Neural crest cell (in vitro differentiated cells): ENCODE measurements around the gene EMP2. TPM values are rescaled to one million over a fixed set of nuclear protein-coding genes. Genes with fewer than 3 reads are reported as not detected.

Experiments
- DNase-seq: peaks from one replicate; pipeline ENCODE4 v3.0.0; 2021; ENCODE audit warnings: low read depth, mixed read lengths, low spot score
- H3K27ac Mint-ChIP-seq: one replicate; pipeline ENCODE4 v1.8.0; 2021; ENCODE audit warnings: mild to moderate bottlenecking, mixed read lengths; ENCODE audit not compliant: unreplicated experiment
- H3K27me3 Mint-ChIP-seq: 2 replicates; pipeline ENCODE4 v1.8.0; 2021; ENCODE audit warnings: low read depth, mild to moderate bottlenecking, mixed read lengths
- H3K36me3 Mint-ChIP-seq: 2 replicates; pipeline ENCODE4 v1.8.0; 2021; ENCODE audit warnings: low read depth, mild to moderate bottlenecking, mixed read lengths
- H3K4me1 Mint-ChIP-seq: 2 replicates; pipeline ENCODE4 v1.8.0; 2021; ENCODE audit warnings: mixed read lengths
- H3K4me3 Mint-ChIP-seq: one replicate; pipeline ENCODE4 v1.8.0; 2021; ENCODE audit warnings: mild to moderate bottlenecking, mixed read lengths
- H3K9me3 Mint-ChIP-seq: 2 replicates; pipeline ENCODE4 v1.8.0; 2021; ENCODE audit warnings: mixed read lengths
- total RNA-seq: library from RNA; stranded (reverse); gene quantifications from 2 replicates; pipeline ENCODE4 v1.2.1, GENCODE V29; 2021
- TF ChIP-seq, protein P1 (sequence below): fragments of 200-600 bp; sonication (generic); conservative IDR thresholded peaks from 2 replicates; pipeline ENCODE4 v1.5.0; 2021; ENCODE audit warnings: antibody characterized with exemption, mild to moderate bottlenecking

EMP2 gene
- total RNA-seq, 1 donor from 2014 or later: 23.4 TPM

DNA sequence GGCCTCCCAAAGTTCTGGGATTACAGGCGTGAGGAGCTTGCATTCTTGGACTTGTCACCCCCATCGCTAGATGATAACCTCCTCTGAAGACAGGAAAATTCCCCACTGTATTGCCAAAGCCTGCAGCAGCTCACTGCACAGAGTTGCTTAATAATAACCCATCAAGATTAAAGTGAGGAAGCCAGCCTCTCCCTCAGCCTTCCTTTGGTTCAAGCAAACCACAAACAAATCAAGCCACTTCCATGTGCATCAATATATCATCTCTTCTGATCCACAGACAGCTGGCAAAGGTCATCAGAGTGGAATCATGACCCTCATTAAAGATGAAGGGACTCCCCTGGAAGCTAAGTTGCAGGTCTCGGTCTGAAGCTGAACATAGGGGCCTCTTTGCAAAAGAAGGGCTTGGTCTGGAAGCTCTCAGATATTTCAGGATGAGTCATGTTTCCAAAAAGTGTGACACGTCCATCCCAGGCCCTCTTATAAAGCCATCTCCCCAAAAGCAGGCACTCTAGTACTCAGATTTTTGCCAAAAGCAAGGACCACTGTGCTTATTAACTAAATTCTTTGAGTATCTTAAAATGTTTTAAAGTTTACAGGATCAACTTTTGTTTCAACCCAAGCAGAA is 4.8 kb downstream of the EMP2 start:
- no peaks in the 10 kb centered on the region for H3K36me3 Mint-ChIP-seq
- no peak overlapping the region for H3K27ac Mint-ChIP-seq
- H3K4me3 Mint-ChIP-seq: no peak overlapping the region
- H3K4me1 Mint-ChIP-seq: peaks cover 45% of the 10 kb centered on the region
- TF ChIP-seq, protein P1, sequence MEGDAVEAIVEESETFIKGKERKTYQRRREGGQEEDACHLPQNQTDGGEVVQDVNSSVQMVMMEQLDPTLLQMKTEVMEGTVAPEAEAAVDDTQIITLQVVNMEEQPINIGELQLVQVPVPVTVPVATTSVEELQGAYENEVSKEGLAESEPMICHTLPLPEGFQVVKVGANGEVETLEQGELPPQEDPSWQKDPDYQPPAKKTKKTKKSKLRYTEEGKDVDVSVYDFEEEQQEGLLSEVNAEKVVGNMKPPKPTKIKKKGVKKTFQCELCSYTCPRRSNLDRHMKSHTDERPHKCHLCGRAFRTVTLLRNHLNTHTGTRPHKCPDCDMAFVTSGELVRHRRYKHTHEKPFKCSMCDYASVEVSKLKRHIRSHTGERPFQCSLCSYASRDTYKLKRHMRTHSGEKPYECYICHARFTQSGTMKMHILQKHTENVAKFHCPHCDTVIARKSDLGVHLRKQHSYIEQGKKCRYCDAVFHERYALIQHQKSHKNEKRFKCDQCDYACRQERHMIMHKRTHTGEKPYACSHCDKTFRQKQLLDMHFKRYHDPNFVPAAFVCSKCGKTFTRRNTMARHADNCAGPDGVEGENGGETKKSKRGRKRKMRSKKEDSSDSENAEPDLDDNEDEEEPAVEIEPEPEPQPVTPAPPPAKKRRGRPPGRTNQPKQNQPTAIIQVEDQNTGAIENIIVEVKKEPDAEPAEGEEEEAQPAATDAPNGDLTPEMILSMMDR: no peak
- no peaks in the 10 kb centered on the region for H3K9me3 Mint-ChIP-seq
- H3K27me3 Mint-ChIP-seq: no peaks in the 10 kb centered on the region
- no peak for DNase-seq

DNA sequence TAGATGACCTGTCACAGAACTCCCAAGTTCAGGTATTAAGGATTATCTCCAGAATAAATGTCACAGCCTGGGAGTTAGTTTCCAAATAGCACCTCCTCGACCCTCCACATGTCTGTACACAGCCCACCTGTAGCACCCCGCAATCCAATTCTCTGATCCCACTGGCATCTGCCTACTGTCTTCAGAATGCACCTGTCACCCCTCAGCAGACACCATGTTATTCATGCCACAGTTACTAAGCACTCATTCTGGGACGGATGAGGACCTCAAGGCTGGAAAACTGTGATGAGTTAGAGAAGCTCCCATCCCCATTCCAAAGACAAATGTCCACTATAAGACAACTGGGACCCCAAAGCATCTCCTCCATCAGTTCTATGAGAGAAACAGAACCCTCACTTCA is 7.8 kb downstream of the EMP2 start:
- no peak for DNase-seq
- H3K4me3 Mint-ChIP-seq: no peak overlapping the region
- no peaks in the 10 kb centered on the region for H3K9me3 Mint-ChIP-seq
- no peak overlapping the region for H3K27ac Mint-ChIP-seq
- TF ChIP-seq, protein P1: no peak
- no peaks in the 10 kb centered on the region for H3K27me3 Mint-ChIP-seq
- no peaks in the 10 kb centered on the region for H3K36me3 Mint-ChIP-seq
- peaks cover 23% of the 10 kb centered on the region for H3K4me1 Mint-ChIP-seq

DNA sequence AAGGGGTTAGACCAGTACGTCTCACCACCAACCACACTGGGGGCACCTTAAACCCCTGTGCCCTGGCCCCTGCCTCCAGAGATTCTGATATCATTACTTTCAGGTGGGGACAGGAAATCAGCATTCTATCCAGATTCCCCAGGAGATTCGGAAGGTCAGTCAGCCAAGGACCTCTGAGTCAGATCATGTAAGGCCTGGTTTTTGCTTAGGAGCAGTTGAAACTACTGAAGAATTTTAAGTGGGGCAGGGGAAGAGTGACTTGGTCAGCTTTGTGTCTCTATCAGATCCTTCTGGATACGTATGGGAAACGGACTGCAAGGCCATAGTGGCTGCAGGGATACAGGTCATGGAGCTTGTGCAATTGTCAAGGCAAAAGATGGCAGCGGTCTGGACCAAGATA is 9.0 kb downstream of the EMP2 start:
- no peak overlapping the region for H3K4me3 Mint-ChIP-seq
- TF ChIP-seq, protein P1: no peak
- no peaks in the 10 kb centered on the region for H3K9me3 Mint-ChIP-seq
- no peaks in the 10 kb centered on the region for H3K27me3 Mint-ChIP-seq
- no peak for DNase-seq
- peaks cover 3% of the 10 kb centered on the region for H3K36me3 Mint-ChIP-seq
- H3K4me1 Mint-ChIP-seq: peaks cover 10% of the 10 kb centered on the region
- no peak overlapping the region for H3K27ac Mint-ChIP-seq

DNA sequence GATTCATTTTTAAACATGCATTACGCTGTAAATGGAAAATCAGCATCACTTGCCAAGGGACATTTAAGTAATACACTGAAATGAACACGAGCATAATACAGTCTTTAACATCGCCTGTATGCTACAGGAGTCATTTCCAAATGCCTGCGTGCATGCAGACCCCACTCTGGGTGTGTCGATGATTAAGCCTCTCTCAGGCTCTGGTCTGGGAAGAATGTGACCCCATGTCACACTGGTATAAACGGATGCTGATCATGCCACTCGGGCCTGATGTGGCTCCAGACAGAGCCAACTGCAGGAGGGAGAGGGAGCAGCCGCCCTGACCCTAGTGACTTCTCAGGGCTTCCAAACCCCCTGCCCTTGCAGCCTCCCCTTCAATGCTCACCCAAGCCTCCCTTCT is 10.8 kb downstream of the EMP2 start:
- Mint-ChIP-seq H3K27ac (no peak overlapping the region), H3K36me3 (peaks cover 3% of the 10 kb centered on the region), H3K4me1 (no peaks in the 10 kb centered on the region), H3K9me3 (no peaks in the 10 kb centered on the region), H3K4me3 (no peak overlapping the region), H3K27me3 (no peaks in the 10 kb centered on the region)
- TF ChIP-seq, protein P1: no peak
- no peak for DNase-seq

DNA sequence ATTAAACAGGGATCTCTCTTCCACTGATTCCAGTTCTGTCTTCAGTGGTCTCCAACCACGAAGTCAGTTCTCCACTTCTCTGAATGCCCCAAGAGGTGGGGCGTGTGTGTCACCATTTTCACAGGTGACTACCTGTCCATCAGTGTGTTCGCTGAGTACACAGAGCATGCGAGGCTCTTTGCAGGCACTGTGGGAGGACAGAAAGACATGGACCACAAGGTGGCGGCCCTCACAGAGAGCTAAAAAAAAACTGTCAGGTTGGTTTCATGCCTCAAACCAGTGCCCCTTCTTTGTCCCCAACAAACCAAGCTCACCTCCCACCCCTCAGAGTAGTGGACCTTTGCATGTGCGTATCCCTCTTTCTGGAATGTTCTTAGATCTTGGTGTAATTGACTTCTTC is 13.8 kb downstream of the EMP2 start:
- H3K36me3 Mint-ChIP-seq: peaks cover 14% of the 10 kb centered on the region
- no peak overlapping the region for H3K27ac Mint-ChIP-seq
- peaks cover 5% of the 10 kb centered on the region for H3K9me3 Mint-ChIP-seq
- H3K27me3 Mint-ChIP-seq: no peaks in the 10 kb centered on the region
- TF ChIP-seq, protein P1: no peak
- H3K4me3 Mint-ChIP-seq: no peak overlapping the region
- no peaks in the 10 kb centered on the region for H3K4me1 Mint-ChIP-seq
- no peak for DNase-seq

DNA sequence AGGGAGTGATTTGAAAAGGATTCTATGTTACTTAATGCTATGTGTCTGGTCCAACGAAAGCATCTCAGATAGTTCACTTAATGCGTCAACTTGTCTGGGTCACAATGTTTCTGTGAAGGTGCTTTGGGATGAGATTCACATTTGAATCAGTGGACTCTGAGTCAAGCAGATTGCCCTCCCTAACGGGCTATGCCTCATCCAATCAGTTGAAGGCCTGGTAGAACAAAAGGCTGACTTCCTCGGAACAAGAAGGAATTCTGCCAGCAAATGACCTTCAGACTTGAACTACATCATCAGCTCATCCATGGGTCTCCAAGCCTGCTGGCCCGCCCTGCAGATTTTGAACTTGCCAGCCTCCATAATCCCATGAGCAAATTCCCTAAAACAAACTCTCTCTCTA is 15.2 kb downstream of the EMP2 start:
- H3K36me3 Mint-ChIP-seq: peaks cover 20% of the 10 kb centered on the region
- H3K27me3 Mint-ChIP-seq: no peaks in the 10 kb centered on the region
- H3K4me3 Mint-ChIP-seq: no peak overlapping the region
- H3K4me1 Mint-ChIP-seq: no peaks in the 10 kb centered on the region
- H3K27ac Mint-ChIP-seq: no peak overlapping the region
- no peak for DNase-seq
- TF ChIP-seq, protein P1: no peak
- peaks cover 11% of the 10 kb centered on the region for H3K9me3 Mint-ChIP-seq
